WTC11 (cell line): Measurements from ENCODE around the gene TKFC. TPM values are rescaled to one million over a fixed set of nuclear protein-coding genes. Genes with fewer than 3 reads are reported as not detected.

ENCODE experiments used
- ATAC-seq: fragments of 200-7000 bp; cut with Tn5 transposase; 2 replicates; pipeline ENCODE4 v1.10.0; 2021; ENCODE audit warnings: mild to moderate bottlenecking, moderate library complexity
- CTCF ChIA-PET: fragments of 300-600 bp; sonication (Branson Sonifier 250); formaldehyde crosslinking; loops from one replicate; lab custom pipeline; 2021; ENCODE audit warnings: antibody characterized with exemption; lab: Charles Lee
- POLR2A ChIA-PET: fragments of 350-600 bp; sonication (Branson Sonifier 250); formaldehyde crosslinking; loops from one replicate; lab custom pipeline; 2021; ENCODE audit warnings: antibody characterized with exemption; lab: Charles Lee
- DNase-seq: peaks from one replicate; pipeline ENCODE4 v3.0.0; 2021; ENCODE audit warnings: low spot score
- H3K27ac Mint-ChIP-seq: 2 replicates; pipeline ENCODE4 v1.8.0; 2021; ENCODE audit warnings: mixed read lengths
- H3K27me3 Mint-ChIP-seq: 2 replicates; pipeline ENCODE4 v1.8.0; 2021; ENCODE audit warnings: low read depth, mild to moderate bottlenecking, moderate library complexity, mixed read lengths
- H3K36me3 Mint-ChIP-seq: 2 replicates; pipeline ENCODE4 v1.8.0; 2021; ENCODE audit warnings: mixed read lengths
- H3K4me1 Mint-ChIP-seq: 2 replicates; pipeline ENCODE4 v1.8.0; 2022; ENCODE audit warnings: mixed read lengths
- H3K4me3 Mint-ChIP-seq: 2 replicates; pipeline ENCODE4 v1.8.0; 2021; ENCODE audit warnings: mild to moderate bottlenecking, moderate library complexity, mixed read lengths
- H3K9me3 Mint-ChIP-seq: 2 replicates; pipeline ENCODE4 v1.8.0; 2021; ENCODE audit warnings: mixed read lengths
- FOXJ3 ChIP-seq: sonication (generic); formaldehyde crosslinking; IDR thresholded peaks from 2 replicates; pipeline ENCODE4 v1.9.0; 2021; ENCODE audit warnings: missing genetic modification reagents, mild to moderate bottlenecking, borderline replicate concordance
- GABPB1 ChIP-seq: sonication (generic); formaldehyde crosslinking; IDR thresholded peaks from 2 replicates; pipeline ENCODE4 v1.8.1; 2023; ENCODE audit warnings: mild to moderate bottlenecking, missing genetic modification reagents
- IRF1 ChIP-seq: sonication (generic); formaldehyde crosslinking; IDR thresholded peaks from 2 replicates; pipeline ENCODE4 v1.8.0; 2023; ENCODE audit warnings: missing genetic modification reagents
- KAT7 ChIP-seq: sonication (generic); formaldehyde crosslinking; IDR thresholded peaks from 2 replicates; pipeline ENCODE4 v1.8.1; 2023; ENCODE audit warnings: missing genetic modification reagents, mild to moderate bottlenecking, borderline replicate concordance
- NFYB ChIP-seq: sonication (generic); formaldehyde crosslinking; conservative IDR thresholded peaks from 2 replicates; pipeline ENCODE4 v1.8.0; 2022; ENCODE audit warnings: low read depth, missing genetic modification reagents
- STAT6 ChIP-seq: sonication (generic); formaldehyde crosslinking; conservative IDR thresholded peaks from 2 replicates; pipeline ENCODE4 v1.8.1; 2023; ENCODE audit warnings: mild to moderate bottlenecking, low read depth, missing genetic modification reagents, moderate library complexity
- TEAD1 ChIP-seq: sonication (generic); formaldehyde crosslinking; IDR thresholded peaks from 2 replicates; pipeline ENCODE4 v1.8.0; 2022; ENCODE audit warnings: mild to moderate bottlenecking, missing genetic modification reagents
- ZNF232 ChIP-seq: sonication (generic); formaldehyde crosslinking; IDR thresholded peaks from 2 replicates; pipeline ENCODE4 v1.8.0; 2022; ENCODE audit warnings: mild to moderate bottlenecking, missing genetic modification reagents
- ZNF263 ChIP-seq: sonication (generic); formaldehyde crosslinking; IDR thresholded peaks from 2 replicates; pipeline ENCODE4 v1.8.1; 2022; ENCODE audit warnings: low read depth, mild to moderate bottlenecking, moderate library complexity, missing genetic modification reagents
- ZNF423 ChIP-seq: fragments of 250-450 bp; sonication (Bioruptor Pico); IDR thresholded peaks from 2 replicates; pipeline ENCODE4 v2.1.2; 2022; ENCODE audit warnings: mild to moderate bottlenecking, moderate library complexity
- total RNA-seq: library from RNA; stranded (reverse); gene quantifications from 3 replicates; pipeline ENCODE4 v1.2.3, GENCODE V29; 2021
- TF ChIP-seq, protein P1 (sequence below): sonication (generic); formaldehyde crosslinking; IDR thresholded peaks from 2 replicates; pipeline ENCODE4 v1.8.0; 2023; ENCODE audit warnings: missing genetic modification reagents, mild to moderate bottlenecking, borderline replicate concordance
- TF ChIP-seq, protein P2 (sequence below): sonication (generic); formaldehyde crosslinking; IDR thresholded peaks from 2 replicates; pipeline ENCODE4 v1.8.1; 2023; ENCODE audit warnings: mild to moderate bottlenecking, missing genetic modification reagents, moderate library complexity

TKFC gene
- total RNA-seq, 1 experiment from 2014 or later = 86.8 TPM

DNA sequence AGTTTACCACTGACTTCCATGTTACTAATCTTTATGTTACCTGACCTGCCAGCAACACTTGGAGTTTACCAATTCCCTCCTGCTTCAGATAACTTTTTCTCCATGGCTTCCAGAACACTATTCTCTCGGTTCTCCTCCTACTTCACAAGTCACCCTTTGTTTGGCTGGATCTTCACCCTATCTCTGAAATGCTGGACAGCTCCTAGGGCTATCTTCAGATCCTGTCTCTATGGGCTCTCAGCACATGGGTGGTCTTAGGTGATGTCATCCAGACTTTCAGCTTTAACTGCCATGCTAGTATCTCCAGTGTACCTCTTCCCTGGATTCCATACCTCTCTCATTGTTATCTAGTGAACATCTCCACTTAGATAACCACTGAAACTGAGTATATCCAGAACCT is 25.7 kb upstream of the TKFC start:
- Mint-ChIP-seq H3K4me1 (no peaks in the 10 kb centered on the region), H3K36me3 (peaks cover 34% of the 10 kb centered on the region), H3K4me3 (no peak overlapping the region), H3K27ac (no peak overlapping the region), H3K9me3 (no peaks in the 10 kb centered on the region), H3K27me3 (no peaks in the 10 kb centered on the region)
- TF ChIP-seq, protein P1, sequence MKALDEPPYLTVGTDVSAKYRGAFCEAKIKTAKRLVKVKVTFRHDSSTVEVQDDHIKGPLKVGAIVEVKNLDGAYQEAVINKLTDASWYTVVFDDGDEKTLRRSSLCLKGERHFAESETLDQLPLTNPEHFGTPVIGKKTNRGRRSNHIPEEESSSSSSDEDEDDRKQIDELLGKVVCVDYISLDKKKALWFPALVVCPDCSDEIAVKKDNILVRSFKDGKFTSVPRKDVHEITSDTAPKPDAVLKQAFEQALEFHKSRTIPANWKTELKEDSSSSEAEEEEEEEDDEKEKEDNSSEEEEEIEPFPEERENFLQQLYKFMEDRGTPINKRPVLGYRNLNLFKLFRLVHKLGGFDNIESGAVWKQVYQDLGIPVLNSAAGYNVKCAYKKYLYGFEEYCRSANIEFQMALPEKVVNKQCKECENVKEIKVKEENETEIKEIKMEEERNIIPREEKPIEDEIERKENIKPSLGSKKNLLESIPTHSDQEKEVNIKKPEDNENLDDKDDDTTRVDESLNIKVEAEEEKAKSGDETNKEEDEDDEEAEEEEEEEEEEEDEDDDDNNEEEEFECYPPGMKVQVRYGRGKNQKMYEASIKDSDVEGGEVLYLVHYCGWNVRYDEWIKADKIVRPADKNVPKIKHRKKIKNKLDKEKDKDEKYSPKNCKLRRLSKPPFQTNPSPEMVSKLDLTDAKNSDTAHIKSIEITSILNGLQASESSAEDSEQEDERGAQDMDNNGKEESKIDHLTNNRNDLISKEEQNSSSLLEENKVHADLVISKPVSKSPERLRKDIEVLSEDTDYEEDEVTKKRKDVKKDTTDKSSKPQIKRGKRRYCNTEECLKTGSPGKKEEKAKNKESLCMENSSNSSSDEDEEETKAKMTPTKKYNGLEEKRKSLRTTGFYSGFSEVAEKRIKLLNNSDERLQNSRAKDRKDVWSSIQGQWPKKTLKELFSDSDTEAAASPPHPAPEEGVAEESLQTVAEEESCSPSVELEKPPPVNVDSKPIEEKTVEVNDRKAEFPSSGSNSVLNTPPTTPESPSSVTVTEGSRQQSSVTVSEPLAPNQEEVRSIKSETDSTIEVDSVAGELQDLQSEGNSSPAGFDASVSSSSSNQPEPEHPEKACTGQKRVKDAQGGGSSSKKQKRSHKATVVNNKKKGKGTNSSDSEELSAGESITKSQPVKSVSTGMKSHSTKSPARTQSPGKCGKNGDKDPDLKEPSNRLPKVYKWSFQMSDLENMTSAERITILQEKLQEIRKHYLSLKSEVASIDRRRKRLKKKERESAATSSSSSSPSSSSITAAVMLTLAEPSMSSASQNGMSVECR = no peak
- TF ChIP-seq ZNF423 (CRISPR knock-in tag) (no peak), STAT6 (CRISPR knock-in tag) (no peak), TEAD1 (CRISPR knock-in tag) (no peak), ZNF232 (CRISPR knock-in tag) (no peak), NFYB (CRISPR knock-in tag) (no peak), KAT7 (CRISPR knock-in tag) (no peak)
- POLR2A ChIA-PET = interaction anchor here (0.6 kb wide), 1 partner anchor 87 kb away, joined by 3 read pairs; no protein-coding TSS in a partner anchor
- CTCF ChIA-PET = no interaction called here
- no peak for ATAC-seq
- no peak for DNase-seq

- peaks cover 34% of the 10 kb centered on the region for H3K36me3 Mint-ChIP-seq
- H3K9me3 Mint-ChIP-seq = no peaks in the 10 kb centered on the region
- no peaks in the 10 kb centered on the region for H3K27me3 Mint-ChIP-seq
- ATAC-seq (no peak), DNase-seq (no peak)
- TF ChIP-seq FOXJ3 (CRISPR knock-in tag) (no peak), IRF1 (CRISPR knock-in tag) (no peak), GABPB1 (CRISPR knock-in tag) (no peak), ZNF263 (CRISPR knock-in tag) (no peak)
- TF ChIP-seq, protein P2, sequence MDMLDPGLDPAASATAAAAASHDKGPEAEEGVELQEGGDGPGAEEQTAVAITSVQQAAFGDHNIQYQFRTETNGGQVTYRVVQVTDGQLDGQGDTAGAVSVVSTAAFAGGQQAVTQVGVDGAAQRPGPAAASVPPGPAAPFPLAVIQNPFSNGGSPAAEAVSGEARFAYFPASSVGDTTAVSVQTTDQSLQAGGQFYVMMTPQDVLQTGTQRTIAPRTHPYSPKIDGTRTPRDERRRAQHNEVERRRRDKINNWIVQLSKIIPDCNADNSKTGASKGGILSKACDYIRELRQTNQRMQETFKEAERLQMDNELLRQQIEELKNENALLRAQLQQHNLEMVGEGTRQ (CRISPR knock-in tag) = no peak
- TF ChIP-seq, protein P1 = no peak
- no peak overlapping the region for H3K27ac Mint-ChIP-seq
- POLR2A ChIA-PET = interaction anchor here (1.5 kb wide), 1 partner anchor 27 kb away, joined by 3 read pairs; no protein-coding TSS in a partner anchor
- no peak overlapping the region for H3K4me3 Mint-ChIP-seq
- H3K4me1 Mint-ChIP-seq = no peaks in the 10 kb centered on the region
- CTCF ChIA-PET = interaction anchor here (0.7 kb wide), 1 partner anchor 15 kb away, joined by 5 read pairs; no protein-coding TSS in a partner anchor
Observed at GRCh38 chr11:61309141-61309540, 23.9 kb upstream of the TKFC start.
